Ascending aorta (tissue), 2 donors: ENCODE measurements around the gene EFCAB7. TPM values are rescaled to one million over a fixed set of nuclear protein-coding genes. Genes with fewer than 3 reads are reported as not detected.
A peak's percentile ranks its signal among the peaks of the same experiment; 100 is the strongest.

Experiments used
- DNase-seq, 2 donors: peaks; one replicate each; pipeline ENCODE4 v3.0.0-alpha.2; 2019; ENCODE audit warnings: low spot score in 2 of 2
- H3K27ac ChIP-seq, 2 donors: fragments of 200-600 bp; sonication (generic); one replicate each; pipeline ENCODE4 v1.5.1; 2016 to 2017; ENCODE audit warnings: mild to moderate bottlenecking in 1 of 2
- H3K27me3 ChIP-seq: fragments of 200-600 bp; sonication (generic); one replicate; pipeline ENCODE4 v1.5.1; 2017
- H3K36me3 ChIP-seq, 2 donors: fragments of 200-600 bp; sonication (generic); one replicate each; pipeline ENCODE4 v1.5.1; 2016
- H3K4me1 ChIP-seq, 2 donors: fragments of 200-600 bp; sonication (generic); one replicate each; pipeline ENCODE4 v1.5.1; 2016 to 2017; ENCODE audit warnings: mild to moderate bottlenecking in 1 of 2
- H3K4me3 ChIP-seq, 2 donors: fragments of 200-600 bp; sonication (generic); one replicate each; pipeline ENCODE4 v1.5.1; 2016 to 2017; ENCODE audit warnings: mild to moderate bottlenecking in 1 of 2
- H3K9me3 ChIP-seq, 2 donors: fragments of 200-600 bp; sonication (generic); one replicate each; pipeline ENCODE4 v1.5.1; 2016
- intact Hi-C: fragments of 100-400 bp; cut with DNase I; formaldehyde crosslinking; loops from one replicate; pipeline ENCODE4 v1.15.1; 2023
- total RNA-seq: library from RNA; depleted of rRNA; stranded (reverse); fragments of >200 nt; gene quantifications from one replicate; pipeline ENCODE4 v1.1.0, GENCODE V29; 2016
- TF ChIP-seq, protein P1 (sequence below), 3 experiments: fragments of 200-600 bp in 2 of 3; fragments of 450-650 bp in 1 of 3; sonication (generic) in 2 of 3; IDR thresholded peaks; one replicate each; pipeline ENCODE4 v1.5.1; 2016 to 2019; ENCODE audit warnings: antibody characterized with exemption in 3 of 3, mild to moderate bottlenecking in 1 of 3, moderate library complexity in 1 of 3

Gene EFCAB7
- total RNA-seq, 1 donor from 2014 or later, result 0.32 TPM

DNA sequence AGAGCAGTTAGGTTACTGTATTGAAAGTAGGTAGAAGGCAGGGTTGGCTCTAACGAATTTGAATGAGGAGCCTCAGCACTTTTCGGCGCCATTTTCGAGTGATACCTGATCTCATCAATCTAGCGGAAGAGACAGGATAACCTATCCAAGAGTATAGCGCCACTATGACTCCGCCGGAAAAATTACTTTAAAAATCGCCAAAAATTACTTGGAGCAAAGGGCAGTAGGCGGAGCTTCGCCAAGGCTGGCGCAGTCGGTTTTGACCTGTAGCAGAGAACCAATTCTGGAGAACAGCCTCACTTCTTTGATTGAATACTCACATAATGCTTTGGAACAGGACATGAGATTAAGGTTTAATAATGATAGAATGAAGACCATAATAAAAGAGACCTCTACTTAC is 25.6 kb downstream of the EFCAB7 start:
- no peak for DNase-seq
- Histone ChIP-seq H3K4me1 (no peaks in the 10 kb centered on the region), H3K4me3 (no peak overlapping the region), H3K27me3 (no peaks in the 10 kb centered on the region), H3K9me3 (no peaks in the 10 kb centered on the region), H3K36me3 (peaks cover 0 to 11% of the 10 kb centered on the region in 2 donors), H3K27ac (no peak overlapping the region)
- TF ChIP-seq, protein P1, sequence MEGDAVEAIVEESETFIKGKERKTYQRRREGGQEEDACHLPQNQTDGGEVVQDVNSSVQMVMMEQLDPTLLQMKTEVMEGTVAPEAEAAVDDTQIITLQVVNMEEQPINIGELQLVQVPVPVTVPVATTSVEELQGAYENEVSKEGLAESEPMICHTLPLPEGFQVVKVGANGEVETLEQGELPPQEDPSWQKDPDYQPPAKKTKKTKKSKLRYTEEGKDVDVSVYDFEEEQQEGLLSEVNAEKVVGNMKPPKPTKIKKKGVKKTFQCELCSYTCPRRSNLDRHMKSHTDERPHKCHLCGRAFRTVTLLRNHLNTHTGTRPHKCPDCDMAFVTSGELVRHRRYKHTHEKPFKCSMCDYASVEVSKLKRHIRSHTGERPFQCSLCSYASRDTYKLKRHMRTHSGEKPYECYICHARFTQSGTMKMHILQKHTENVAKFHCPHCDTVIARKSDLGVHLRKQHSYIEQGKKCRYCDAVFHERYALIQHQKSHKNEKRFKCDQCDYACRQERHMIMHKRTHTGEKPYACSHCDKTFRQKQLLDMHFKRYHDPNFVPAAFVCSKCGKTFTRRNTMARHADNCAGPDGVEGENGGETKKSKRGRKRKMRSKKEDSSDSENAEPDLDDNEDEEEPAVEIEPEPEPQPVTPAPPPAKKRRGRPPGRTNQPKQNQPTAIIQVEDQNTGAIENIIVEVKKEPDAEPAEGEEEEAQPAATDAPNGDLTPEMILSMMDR (IDR thresholded peaks at IDR 0.05), result no peak
- intact Hi-C loops, result no loop called here

- TF ChIP-seq, protein P1 (IDR thresholded peaks at IDR 0.05), result no peak
- no peak overlapping the region for H3K27ac ChIP-seq
- intact Hi-C loops, result no loop called here
- no peaks in the 10 kb centered on the region for H3K4me1 ChIP-seq
- H3K9me3 ChIP-seq, result no peaks in the 10 kb centered on the region
- DNase-seq, result no peak
- peaks cover 0 to 9% of the 10 kb centered on the region in 2 donors for H3K36me3 ChIP-seq
- no peak overlapping the region for H3K4me3 ChIP-seq
- no peaks in the 10 kb centered on the region for H3K27me3 ChIP-seq
Measured at GRCh38 chr1:63555480-63555879, 32.2 kb downstream of the EFCAB7 start.

DNA sequence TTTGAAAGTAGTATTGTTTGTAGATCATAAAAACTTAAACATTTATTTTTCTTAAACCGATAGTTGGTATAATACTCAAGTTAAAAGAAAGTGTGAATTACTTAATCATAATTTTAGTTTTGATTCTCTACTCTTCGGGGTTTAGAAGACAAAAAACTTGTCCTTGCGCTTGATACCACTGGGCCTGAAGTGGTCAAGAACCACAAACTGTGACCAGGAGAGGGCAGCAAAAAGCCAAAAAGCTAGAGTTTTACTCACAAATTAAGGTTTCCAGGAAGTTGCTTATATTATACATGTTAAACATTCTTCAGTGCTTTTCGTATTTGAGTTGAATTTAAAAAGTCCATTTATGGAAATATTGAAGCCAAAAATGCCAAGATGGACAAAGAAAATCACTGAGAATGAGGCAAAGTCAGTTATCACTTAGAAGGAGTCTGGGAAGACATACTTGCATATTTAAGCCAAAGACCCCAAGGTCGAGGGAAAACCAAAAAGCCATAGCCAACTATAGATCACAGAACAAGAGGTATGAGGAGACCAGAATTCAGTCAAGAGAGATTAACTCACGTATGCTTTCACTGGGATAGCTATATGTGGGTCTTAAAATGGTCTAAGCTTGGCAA is 34.2 kb downstream of the EFCAB7 start:
- intact Hi-C loops, result no loop called here
- H3K27me3 ChIP-seq, result no peaks in the 10 kb centered on the region
- TF ChIP-seq, protein P1 (IDR thresholded peaks at IDR 0.05), result peak in 2 of 3 experiments; percentile 26 to 48
- no peaks in the 10 kb centered on the region for H3K9me3 ChIP-seq
- H3K4me1 ChIP-seq, result no peaks in the 10 kb centered on the region
- no peak overlapping the region for H3K4me3 ChIP-seq
- no peak for DNase-seq
- H3K36me3 ChIP-seq, result peaks cover 0 to 9% of the 10 kb centered on the region in 2 donors
- H3K27ac ChIP-seq, result no peak overlapping the region

- peaks cover 0 to 3% of the 10 kb centered on the region in 2 donors for H3K36me3 ChIP-seq
- intact Hi-C loops, result no loop called here
- no peaks in the 10 kb centered on the region for H3K9me3 ChIP-seq
- H3K4me1 ChIP-seq, result no peaks in the 10 kb centered on the region
- DNase-seq, result no peak
- no peak overlapping the region for H3K4me3 ChIP-seq
- no peak overlapping the region for H3K27ac ChIP-seq
- H3K27me3 ChIP-seq, result no peaks in the 10 kb centered on the region
- TF ChIP-seq, protein P1 (IDR thresholded peaks at IDR 0.05), result no peak
Measured at GRCh38 chr1:63559357-63559756, 36.0 kb downstream of the EFCAB7 start.

GRCh38 chr1:63563745-63564144 is 40.4 kb downstream of the EFCAB7 start:
- intact Hi-C loops, result no loop called here
- Histone ChIP-seq H3K27me3 (no peaks in the 10 kb centered on the region), H3K4me1 (no peaks in the 10 kb centered on the region), H3K9me3 (no peaks in the 10 kb centered on the region), H3K36me3 (peaks cover 0 to 3% of the 10 kb centered on the region in 2 donors), H3K4me3 (no peak overlapping the region), H3K27ac (no peak overlapping the region)
- DNase-seq, result no peak
- TF ChIP-seq, protein P1 (IDR thresholded peaks at IDR 0.05), result no peak

GRCh38 chr1:63569068-63569467 is 45.7 kb downstream of the EFCAB7 start:
- Histone ChIP-seq H3K27ac (no peak overlapping the region), H3K9me3 (no peaks in the 10 kb centered on the region), H3K36me3 (no peaks in the 10 kb centered on the region), H3K4me1 (no peaks in the 10 kb centered on the region), H3K4me3 (no peak overlapping the region), H3K27me3 (no peaks in the 10 kb centered on the region)
- no peak for DNase-seq
- TF ChIP-seq, protein P1 (IDR thresholded peaks at IDR 0.05), result no peak
- intact Hi-C loops, result no loop called here
